Measurements from ENCODE around the gene TMEM185B.

Gene TMEM185B

DNA sequence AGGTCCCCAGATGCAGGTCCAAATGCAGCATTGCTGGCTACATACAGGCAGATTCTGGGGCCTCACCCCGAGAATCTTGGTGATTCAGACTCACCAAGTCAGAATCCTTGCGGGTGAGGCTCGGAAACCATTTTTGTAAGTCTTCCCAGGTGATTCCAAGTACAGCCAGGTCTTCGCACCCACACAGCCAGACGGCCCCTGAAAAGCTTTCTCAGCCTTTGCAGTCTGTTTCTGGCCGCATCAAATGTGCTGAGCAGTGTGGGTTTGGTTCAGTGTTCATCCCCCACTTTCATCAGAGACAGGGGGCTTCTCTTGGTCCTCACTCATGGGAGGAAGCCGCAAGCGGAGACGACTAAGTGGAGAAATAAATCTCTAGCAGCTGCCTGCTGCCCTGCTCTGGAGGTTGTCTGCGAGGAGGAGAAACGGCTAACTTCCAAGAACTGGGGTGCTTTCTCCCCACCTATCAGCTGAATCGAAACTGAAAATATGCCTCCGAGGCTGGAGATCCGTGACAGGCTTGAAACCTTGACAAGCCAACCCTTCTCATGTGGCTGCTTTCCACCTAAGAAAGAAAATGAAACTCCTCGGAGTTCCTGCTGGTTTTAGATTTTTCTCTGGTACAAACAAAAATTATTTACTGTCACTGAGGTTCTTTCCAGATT is 8.9 kb upstream of the TMEM185B start:
- DNase-seq (ENCODE audit: low read depth, low spot score) = no peak

DNA sequence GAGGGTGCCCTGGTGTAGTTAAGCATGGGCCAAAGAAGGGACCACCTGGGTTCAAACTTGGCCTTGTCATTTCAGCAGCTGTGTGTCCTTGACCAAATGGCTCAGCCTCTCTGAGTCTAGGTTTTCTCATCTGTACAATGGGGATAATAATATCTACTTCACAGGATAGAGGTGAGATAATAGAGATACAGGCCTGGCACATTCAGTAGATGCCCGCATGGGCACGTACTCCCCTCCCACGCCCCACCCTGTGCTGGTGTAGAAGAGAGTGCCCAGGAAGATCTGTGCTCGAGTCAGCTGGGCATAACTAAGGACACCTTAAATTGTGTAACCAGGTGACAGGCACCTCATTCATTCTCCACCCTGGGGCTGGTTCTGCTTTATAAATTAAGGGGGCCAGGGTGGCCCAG is 8.4 kb upstream of the TMEM185B start:
- DNase-seq (ENCODE audit: low read depth, low spot score) = no peak

DNA sequence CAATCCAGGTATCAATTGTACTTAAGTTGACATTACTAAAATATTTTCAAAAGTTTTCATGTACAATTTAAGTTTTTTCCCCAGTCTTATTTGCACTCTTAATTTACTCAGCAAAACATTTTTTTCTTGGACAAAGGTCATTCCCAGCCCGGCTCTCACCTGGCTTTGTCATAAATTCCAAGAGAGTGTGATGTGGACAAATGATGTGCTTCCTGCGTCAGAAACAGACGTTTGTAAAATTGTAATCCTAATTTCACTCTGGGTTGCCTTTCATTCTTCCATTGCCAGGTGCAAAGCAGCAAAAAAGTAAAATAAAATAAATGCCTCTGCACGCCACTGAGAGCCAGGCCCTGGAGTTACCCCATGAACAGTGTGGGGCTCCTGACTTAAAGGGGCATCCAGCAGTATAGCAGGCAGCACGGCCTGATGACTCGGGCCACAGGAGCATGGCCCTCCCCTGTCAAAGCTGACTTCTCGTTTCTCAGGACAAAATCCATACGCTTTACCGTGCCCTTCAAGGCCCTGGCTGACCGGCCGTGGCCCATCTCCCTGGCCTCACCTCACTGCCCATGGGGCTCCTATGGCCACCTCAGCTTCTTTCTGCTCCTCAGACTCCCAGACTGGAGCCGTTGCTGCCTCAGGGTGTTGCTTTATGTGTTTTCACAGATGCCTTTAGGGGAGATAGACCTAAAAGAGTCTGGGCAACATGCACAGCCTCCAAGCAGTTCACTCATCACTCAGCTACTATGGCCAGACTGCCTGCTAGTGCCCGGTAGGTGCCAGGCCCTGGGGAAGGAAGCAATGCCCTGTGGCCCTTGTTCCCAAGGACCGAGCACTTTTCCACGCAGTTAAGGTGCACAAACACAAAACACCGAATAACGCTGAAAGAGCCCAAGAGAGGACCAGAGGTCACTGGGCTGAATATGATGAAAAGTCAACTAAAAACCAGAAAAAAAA is 7.6 kb upstream of the TMEM185B start:
- no peak for DNase-seq (ENCODE audit: low read depth, low spot score)

DNA sequence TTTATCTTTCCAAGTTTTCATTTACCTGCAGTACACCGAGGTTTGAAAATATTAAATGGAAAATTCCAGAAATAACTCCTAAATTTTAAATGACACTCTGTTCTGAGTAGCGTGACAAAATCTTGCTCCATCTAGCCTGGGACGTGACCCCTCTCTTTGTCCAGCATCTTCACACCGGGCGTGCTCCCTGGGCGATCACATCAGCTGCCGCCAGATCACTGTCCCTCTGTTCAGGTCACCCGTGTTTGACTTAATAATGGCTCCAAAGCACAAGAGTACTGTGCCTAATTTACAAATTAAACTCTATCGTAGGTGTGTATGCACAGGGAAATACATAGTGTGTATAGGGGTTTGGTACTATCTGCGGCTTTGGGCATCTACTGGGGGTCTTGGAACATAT is 6.1 kb upstream of the TMEM185B start:
- DNase-seq (ENCODE audit: low read depth, low spot score) = no peak

DNA sequence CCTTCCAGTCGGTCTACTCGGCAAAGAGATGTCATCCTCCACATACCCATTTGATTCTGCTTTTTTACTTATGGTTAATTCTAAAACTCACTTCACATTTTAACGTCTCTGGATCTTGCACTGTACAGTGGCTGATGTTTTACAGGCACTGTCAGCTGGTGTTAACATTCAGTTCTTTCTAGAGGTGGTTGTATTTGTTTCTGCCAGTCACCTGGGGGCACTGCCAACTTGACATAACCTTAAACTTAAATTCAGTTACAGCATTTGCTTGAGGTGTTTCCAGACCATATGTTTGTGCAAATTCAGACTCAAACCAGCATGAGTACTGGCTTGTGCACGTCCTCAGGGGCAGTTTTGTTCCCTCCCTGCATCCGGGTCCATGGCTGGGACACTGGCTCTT is 5.3 kb upstream of the TMEM185B start:
- DNase-seq (ENCODE audit: low read depth, low spot score) = no peak

DNA sequence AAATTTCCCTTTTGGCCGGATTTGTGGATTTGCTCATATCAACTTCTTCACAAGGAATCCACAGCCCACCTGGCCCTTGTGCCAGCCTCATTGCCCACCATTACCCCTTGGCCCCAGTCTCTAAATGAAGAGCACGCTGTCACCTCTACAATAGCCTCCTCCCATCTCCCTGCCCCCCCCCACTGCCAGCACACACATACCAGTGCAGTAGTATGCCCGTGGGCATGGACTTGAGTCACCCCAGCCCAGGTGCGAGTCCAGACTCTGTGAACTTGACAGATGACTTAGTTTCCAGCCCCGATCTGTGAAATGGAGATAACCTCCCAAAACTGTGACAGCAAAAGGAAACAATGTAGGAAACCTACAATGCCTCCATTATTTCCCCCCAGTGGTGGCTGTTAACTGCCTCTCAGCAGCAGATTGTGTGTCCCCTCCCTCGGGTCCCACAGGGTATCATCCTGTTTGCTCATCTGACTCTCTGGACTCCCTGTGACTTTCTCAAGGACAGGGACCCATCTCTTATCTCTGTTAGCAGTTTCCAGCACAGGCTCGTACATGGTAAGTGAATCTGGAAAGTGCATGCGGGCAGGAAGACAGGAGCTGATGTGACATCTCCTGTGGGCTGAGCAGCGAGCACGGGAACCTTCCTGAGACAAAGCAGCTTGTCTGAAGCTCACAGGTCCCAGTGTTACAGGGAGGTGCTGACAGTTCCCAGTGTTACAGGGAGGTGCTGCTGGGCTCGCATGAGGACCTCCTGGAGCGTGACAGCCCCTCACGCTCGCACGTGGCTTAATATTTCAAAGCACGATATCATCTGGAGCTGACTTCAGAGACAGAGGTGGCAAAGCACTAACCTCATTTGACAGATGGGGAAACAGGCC is 4.2 kb upstream of the TMEM185B start:
- no peak for DNase-seq (ENCODE audit: low read depth, low spot score)

DNA sequence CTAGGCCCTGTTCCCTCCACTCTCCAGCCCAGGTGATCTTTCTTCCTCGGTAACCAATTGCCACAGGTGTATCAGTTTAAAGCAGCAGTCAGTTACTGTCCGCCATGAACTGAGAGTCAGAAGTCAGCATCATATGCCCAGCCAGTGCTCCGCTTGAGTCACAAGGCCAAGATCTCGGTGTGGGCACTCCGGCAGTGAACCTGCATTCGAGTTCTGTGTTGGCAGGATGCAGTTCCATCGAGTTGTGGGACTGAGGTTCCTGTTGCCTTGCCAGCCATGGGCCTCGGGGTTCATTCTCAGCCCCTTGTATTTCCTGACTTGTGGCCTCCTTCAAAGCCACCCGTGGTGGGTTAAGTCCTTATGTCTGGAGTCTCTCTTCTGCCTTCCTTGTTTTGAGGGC is 3.1 kb upstream of the TMEM185B start:
- no peak for DNase-seq (ENCODE audit: low read depth, low spot score)

DNA sequence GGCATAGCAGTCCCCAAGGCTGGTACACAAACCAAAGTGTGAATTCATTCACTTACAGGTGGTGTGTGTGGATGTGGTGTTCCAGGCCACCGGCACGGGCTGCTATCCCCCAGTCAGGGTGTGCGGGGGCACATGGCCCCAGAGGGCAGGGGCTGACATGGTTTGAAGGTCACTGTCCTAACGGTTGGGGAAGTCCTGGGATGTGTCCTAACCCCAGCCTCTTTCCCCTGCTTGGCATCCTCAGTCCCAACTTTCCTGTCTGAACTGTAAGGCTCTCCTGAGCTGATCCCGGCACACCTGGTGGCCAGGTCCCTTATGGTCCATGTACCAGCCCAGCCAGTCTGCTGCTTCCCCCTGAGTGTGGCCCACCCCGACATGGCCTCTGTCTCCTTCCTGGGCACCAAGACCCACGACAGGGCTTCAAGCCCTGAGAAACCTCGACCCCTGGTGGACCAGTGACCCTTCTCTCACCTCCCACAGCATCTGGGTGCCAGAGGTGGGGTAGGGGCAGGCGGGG is 2.4 kb upstream of the TMEM185B start:
- DNase-seq (ENCODE audit: low read depth, low spot score) = no peak

DNA sequence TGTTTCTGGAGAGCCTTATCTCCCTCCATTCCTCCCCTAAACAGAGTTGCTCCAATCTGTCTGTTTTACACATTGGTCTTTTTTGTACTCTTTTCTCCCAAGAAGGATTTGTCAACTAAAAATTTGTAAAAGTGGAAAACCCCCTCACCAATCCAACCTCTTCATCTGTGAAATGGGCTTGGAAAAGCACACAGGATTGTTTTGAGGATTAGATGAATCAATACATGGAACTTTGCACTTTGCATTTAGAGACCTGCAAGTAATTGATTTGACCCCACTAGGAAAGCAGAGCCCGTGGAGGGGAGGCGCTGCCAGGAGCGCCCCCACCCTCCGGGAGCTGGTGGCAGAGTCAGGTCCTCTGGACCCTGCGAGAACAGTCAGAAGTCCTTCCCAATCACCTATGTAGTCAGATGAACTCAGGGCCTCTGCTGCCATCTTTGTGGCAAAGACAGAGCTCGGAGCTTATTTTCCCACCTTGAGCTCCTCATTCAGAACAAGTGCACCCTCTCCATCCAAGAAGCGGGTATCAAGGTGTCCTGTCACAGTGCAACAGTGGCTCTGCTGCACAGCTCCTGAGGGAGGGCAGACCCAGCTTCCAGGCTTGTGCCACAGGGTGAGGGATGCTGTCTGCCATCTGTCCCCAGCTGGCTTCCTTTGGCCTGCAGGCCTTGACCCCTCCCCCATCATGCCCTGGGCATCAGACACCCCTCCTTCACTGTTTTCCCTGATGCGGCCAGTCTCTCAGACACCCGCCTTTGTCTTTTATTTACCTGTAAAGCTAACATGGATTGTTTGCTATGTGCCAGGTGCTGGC is 1.7 kb upstream of the TMEM185B start:
- DNase-seq (ENCODE audit: low read depth, low spot score) = no peak

DNA sequence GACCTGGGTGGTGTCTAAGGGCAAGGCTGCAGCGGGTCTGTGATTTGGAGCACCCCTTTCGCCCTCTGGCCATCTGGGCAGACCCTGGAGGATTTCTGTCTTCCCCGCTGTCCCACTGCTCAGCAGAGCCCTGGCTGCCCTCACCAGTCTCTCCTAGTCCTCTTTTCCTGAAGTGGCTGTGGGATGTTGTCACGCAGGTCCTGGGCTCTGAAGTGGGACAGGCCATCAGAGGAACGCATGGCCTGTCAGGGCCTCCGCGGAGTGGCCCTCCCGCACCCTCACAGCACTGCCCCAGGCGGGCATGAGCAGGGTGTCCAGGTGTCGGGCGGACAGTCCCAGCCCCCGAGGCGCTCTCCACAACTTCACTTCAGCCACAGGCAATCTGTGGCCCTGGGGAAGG is 1.1 kb upstream of the TMEM185B start:
- DNase-seq (ENCODE audit: low read depth, low spot score) = no peak

DNA sequence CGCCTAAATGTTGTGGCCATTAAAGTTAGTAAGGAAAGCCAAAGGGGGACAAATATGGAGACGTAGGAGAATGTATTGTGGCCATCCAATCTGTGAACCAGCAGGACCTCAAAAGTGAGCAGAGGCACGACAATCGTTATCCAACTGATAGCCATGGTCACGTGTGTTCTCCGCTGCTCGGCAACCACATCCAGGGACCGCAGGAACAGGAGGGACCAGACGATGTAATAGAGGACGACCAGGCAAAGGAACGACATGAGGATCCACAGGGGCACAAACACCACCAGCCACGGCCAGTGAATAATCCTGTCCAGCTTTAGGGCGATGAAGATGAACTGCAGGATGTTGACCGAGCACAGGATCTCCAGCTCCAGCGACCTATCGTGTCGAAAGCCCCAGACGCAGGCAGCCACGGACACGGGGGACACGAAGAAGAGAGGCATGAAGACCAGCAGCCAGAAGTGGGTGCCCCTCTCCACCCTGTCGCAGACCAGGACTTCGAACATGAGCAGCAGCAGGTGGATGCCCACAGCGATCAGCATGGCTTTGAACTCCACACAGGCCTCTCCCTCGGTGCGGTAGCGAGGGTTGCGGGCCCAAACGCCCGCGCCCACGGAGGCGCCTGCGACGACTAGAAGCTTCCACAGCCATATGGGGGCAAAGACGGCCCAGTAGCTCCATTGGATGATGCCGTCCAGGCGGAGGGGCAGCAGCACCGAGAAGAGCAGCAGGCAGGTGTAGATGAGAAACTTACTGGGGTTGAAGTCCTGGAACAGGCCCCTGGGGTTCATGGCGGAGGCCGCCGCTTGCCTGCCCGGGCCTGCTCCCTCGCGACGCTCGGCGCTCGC is 790 bp downstream of the TMEM185B start:
- no peak for DNase-seq (ENCODE audit: low read depth, low spot score)

DNA sequence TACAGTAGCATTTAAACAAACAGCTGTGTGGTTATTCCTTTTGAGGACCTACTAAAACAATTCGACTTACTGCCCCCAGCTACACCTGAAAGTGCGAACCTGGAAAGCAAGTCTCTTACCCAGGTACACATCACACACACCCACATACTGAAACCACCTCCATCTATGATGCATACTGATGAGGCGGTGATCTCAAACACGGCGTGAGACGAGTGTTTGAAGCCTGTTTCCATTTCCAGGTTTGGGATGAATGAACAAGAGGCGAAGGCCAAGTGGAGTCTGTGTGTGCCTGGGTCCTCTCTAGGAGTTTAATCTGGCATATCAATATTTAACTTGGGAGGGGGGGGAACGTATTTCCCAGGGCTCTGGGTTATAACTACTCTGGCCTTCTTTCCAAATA is 1.6 kb downstream of the TMEM185B start:
- DNase-seq (ENCODE audit: low read depth, low spot score) = no peak

DNA sequence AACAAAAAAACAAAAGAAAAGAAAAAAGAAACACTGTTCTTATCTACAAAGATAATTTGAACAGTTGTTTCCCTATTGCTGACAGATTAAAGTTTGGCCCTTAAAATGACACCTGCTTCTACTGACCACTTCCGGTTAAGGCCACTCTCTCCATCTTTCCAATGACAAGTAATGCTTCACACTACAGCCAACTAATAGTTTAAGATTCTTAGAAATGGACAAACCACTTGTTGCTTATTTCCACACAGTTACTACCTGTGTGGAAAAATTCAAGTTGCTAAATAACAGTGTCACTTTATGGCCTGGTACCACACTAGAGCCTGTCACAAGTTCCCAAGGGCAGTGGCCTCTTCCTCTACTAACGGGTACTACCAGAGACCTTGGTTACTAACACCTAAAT is 2.4 kb downstream of the TMEM185B start:
- DNase-seq (ENCODE audit: low read depth, low spot score) = no peak

DNA sequence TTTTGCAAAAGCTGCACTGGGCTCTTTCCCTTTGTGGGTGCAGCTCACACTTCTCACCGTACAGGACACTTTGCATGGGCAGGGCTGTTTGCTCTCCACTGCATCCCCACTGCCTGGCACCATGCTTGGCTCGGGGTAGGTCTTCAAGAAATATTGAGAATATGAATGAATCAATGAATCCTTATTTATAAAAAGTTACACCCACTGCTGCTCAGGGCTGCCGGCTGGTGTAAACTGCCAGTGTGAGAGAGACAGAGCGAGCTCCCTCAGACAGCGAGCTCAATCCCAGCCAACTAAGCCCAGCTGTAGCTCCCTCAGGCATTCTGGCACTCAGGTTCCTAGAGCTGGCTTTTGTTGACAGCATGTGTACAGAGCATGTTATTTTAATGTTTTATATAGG is 3.4 kb downstream of the TMEM185B start:
- no peak for DNase-seq (ENCODE audit: low read depth, low spot score)

DNA sequence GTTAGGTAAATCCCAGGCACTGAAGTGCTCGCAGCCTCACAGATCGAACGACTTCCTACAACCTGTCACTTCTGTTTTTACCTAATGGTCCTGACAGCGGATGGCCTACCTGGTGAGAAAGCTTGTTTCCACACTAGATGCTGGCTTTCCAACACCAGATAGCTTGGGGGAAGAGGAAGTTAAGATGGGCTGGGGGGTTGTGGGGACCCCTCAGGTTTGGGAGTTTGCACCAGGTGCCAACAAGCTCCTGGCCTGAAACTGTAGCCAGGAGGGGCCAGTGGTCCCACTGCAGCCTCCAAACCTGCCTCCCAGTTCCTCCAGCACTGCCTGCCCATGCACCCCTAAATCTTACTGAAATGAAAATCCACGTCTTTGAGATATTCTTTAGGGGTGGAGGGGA is 3.9 kb downstream of the TMEM185B start:
- no peak for DNase-seq (ENCODE audit: low read depth, low spot score)

DNA sequence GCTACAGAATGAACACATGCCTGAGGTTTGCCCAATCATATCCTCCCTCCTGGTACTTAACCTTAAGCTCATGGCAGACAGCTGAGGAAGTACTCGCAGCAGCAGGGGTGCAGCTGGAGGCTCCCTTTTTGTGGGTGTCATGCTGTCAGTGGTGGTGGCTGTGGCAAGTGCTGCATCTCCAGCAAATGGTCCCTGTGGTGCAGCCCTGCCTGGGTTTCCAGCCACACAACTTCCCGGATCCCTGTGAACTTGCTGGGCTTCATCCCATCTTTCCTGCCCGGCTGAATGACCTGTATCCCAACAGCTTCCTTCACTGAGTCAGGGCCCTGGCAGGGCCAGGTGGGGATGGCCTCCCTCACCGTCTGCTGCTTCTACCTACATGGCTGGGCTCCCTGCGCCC is 5.0 kb downstream of the TMEM185B start:
- DNase-seq (ENCODE audit: low read depth, low spot score) = no peak

DNA sequence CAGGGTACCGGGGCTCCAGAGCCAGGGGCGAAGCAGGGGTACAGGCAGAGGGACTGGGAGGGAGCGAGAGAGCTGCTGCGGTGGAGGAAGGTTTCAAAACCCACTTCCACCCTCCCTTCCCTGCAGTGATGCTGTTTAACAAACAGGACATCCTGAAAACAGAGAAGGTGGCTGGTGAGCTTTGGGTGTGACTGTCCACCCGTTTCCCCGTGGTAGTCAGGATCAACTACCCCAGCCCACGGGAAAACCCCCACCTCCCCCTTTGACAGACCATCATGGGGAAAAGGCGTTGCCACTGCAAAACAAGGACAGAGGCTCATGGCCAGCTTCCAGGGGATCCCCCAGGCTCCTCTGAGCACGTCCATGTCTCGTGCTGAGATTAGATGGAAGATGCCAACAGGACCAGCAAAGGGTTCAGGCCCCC is 12.9 kb downstream of the TMEM185B start:
- no peak for DNase-seq (ENCODE audit: low read depth, low spot score)

DNA sequence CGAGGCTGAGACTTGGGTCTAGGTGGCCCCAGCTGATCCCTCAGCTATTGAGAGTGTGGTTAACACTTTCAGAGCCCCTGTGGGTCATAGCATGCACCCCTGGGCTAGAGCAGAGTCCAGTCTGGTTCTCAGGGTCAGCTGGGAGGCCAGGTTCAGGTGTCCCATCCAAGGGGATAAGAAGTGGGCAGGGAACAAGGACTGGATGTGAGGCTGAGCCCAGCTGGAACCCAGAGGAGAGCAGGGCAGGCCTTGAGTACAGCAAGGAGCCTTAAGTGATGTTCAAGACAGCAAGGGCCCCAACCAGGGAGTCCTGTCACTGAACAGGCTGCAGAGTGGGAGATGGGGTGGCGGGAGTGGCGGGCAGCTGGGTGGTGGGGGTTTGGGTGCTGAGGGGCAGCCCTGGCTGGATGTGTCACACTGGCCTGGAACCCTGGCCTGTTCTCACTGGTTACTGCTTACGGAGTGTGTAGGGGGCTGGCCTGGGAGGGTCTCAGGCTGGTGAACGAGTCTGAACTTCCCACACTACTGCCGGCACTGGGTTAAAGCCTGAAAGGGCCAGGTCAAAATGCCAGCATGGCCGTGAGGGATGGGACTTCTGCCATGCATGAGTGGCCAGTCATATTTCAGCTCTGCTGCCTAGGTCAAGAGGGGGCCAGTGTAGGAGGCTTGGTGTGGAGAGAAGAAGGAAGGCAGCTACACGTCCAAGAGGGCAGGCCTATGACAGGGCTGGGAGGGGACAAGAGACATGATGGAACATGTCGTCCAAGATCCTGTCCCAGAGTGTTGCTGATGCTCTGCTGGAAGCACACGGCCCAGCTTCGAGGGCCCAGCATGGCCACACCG is 13.6 kb downstream of the TMEM185B start:
- DNase-seq (ENCODE audit: low read depth, low spot score) = no peak
